GM15510 (cell line): ENCODE results near the gene CLOCK.

Experiments
- POLR2A ChIP-seq: IDR thresholded peaks from 3 replicates; pipeline ENCODE4 v1.6.1; 2011; ENCODE audit warnings: borderline replicate concordance; ENCODE audit not compliant: insufficient read length; ENCODE audit errors: extremely low read depth

CLOCK gene

GRCh38 chr4:55546756-55547465 lies at the start of gene CLOCK:
Gene CLOCK, minus strand, starts transcription at chr4:55546909. Its CDS starts 64,124 bp downstream, at chr4:55482785.
- TF ChIP-seq POLR2A: peak; percentile 76

- no peak for TF ChIP-seq POLR2A
Observed at GRCh38 chr4:55592014-55592413, 45.3 kb upstream of the CLOCK start, which contains the start of gene PDCL2. Gene PDCL2, minus strand, starts transcription at chr4:55592245. Its CDS starts 136 bp downstream, at chr4:55592109.

GRCh38 chr4:55588160-55588559 lies 41.5 kb upstream of the CLOCK start:
- no peak for TF ChIP-seq POLR2A

GRCh38 chr4:55578341-55579010 lies 31.8 kb upstream of the CLOCK start:
- no peak for TF ChIP-seq POLR2A

GRCh38 chr4:55575513-55575912 lies 28.8 kb upstream of the CLOCK start:
- no peak for TF ChIP-seq POLR2A

GRCh38 chr4:55574252-55574651 lies 27.5 kb upstream of the CLOCK start:
- TF ChIP-seq POLR2A: no peak

GRCh38 chr4:55571806-55572205 lies 25.1 kb upstream of the CLOCK start:
- TF ChIP-seq POLR2A: no peak

GRCh38 chr4:55568905-55569504 lies 22.3 kb upstream of the CLOCK start:
- no peak for TF ChIP-seq POLR2A

- TF ChIP-seq POLR2A: no peak
Observed at GRCh38 chr4:55561889-55562288, 15.2 kb upstream of the CLOCK start.

- no peak for TF ChIP-seq POLR2A
Observed at GRCh38 chr4:55560096-55560495, 13.4 kb upstream of the CLOCK start.

GRCh38 chr4:55554453-55555030 lies 7.8 kb upstream of the CLOCK start:
- no peak for TF ChIP-seq POLR2A

GRCh38 chr4:55553441-55554201 lies 6.9 kb upstream of the CLOCK start:
- no peak for TF ChIP-seq POLR2A

- TF ChIP-seq POLR2A: no peak
Observed at GRCh38 chr4:55549888-55550287, 3.2 kb upstream of the CLOCK start.

GRCh38 chr4:55547918-55548317 lies 1.2 kb upstream of the CLOCK start:
- TF ChIP-seq POLR2A: no peak

- no peak for TF ChIP-seq POLR2A
Observed at GRCh38 chr4:55547466-55547770, 709 bp upstream of the CLOCK start.

GRCh38 chr4:55546506-55546755 lies 278 bp downstream of the CLOCK start:
- TF ChIP-seq POLR2A: no peak
